RPMI7951 (cell line): ENCODE measurements around the gene KAT6B. TPM values are rescaled to one million over a fixed set of nuclear protein-coding genes. Genes with fewer than 3 reads are reported as not detected.

Experiments used
- DNase-seq: peaks from one replicate; pipeline ENCODE4 v3.0.0-alpha.2; 2012; ENCODE audit warnings: low read depth
- total RNA-seq: library from RNA; depleted of rRNA; stranded (reverse); fragments of >200 nt; shearing (Covaris generic); gene quantifications from 2 replicates; pipeline ENCODE4 v1.2.3, GENCODE V29; 2014

KAT6B gene
- total RNA-seq, 1 experiment from 2014 or later: 9.1 TPM

GRCh38 chr10:74983383-74983782 lies 157.0 kb downstream of the KAT6B start:
- DNase-seq: peak; percentile 1

- DNase-seq: no peak
These were observed 161.1 kb downstream of the KAT6B start for GRCh38 chr10:74987339-74988053.

- peak; percentile 40 for DNase-seq
These were observed 161.8 kb downstream of the KAT6B start for GRCh38 chr10:74988054-74988775.

GRCh38 chr10:74988832-74989561 lies 162.6 kb downstream of the KAT6B start:
- DNase-seq: no peak

- peak; percentile 22 for DNase-seq
These were observed 165.0 kb downstream of the KAT6B start for GRCh38 chr10:74991435-74991834.

- no peak for DNase-seq
These were observed 165.7 kb downstream of the KAT6B start for GRCh38 chr10:74992068-74992467.

GRCh38 chr10:74993649-74994048 lies 167.2 kb downstream of the KAT6B start:
- DNase-seq: no peak

- DNase-seq: no peak
These were observed 168.5 kb downstream of the KAT6B start for GRCh38 chr10:74994854-74995253.

- no peak for DNase-seq
These were observed 169.4 kb downstream of the KAT6B start for GRCh38 chr10:74995806-74996205.

GRCh38 chr10:74997163-74997562 lies 170.8 kb downstream of the KAT6B start:
- no peak for DNase-seq

- no peak for DNase-seq
These were observed 174.4 kb downstream of the KAT6B start for GRCh38 chr10:75000748-75001321.

GRCh38 chr10:75001715-75002350 lies 175.4 kb downstream of the KAT6B start:
- no peak for DNase-seq

GRCh38 chr10:75002351-75002725 lies 175.9 kb downstream of the KAT6B start:
- DNase-seq: no peak

GRCh38 chr10:75002967-75003594 lies 176.7 kb downstream of the KAT6B start:
- DNase-seq: no peak

- no peak for DNase-seq
These were observed 177.5 kb downstream of the KAT6B start for GRCh38 chr10:75003891-75004290.

- DNase-seq: no peak
These were observed 181.2 kb downstream of the KAT6B start for GRCh38 chr10:75007646-75008045.

GRCh38 chr10:75008952-75009351 lies 182.6 kb downstream of the KAT6B start:
- no peak for DNase-seq

GRCh38 chr10:75009426-75009825 lies 183.0 kb downstream of the KAT6B start:
- no peak for DNase-seq

GRCh38 chr10:75010373-75010772 lies 184.0 kb downstream of the KAT6B start:
- no peak for DNase-seq

GRCh38 chr10:75011221-75011620 lies 184.8 kb downstream of the KAT6B start:
- DNase-seq: no peak

- no peak for DNase-seq
These were observed 186.1 kb downstream of the KAT6B start for GRCh38 chr10:75012471-75012870.
